SK-N-MC (cell line): Measurements from ENCODE around the gene NEK7.

ENCODE experiments used
- DNase-seq: peaks from one replicate; pipeline ENCODE4 v3.0.0-alpha.2; 2011; ENCODE audit warnings: low read depth, low spot score
- H3K27ac ChIP-seq: fragments of 200-600 bp; sonication (generic); 2 replicates; pipeline ENCODE4 v1.5.1; 2016; ENCODE audit warnings: mixed run types
- H3K36me3 ChIP-seq: fragments of 200-600 bp; sonication (generic); 2 replicates; pipeline ENCODE4 v1.6.1; 2017; ENCODE audit warnings: antibody characterized with exemption, low read length, mixed read lengths; ENCODE audit not compliant: insufficient read depth
- H3K4me3 ChIP-seq: fragments of 200-600 bp; sonication (generic); 2 replicates; pipeline ENCODE4 v1.5.1; 2016
- H3K9ac ChIP-seq: fragments of 200-600 bp; sonication (generic); 2 replicates; pipeline ENCODE4 v1.8.0; 2017; ENCODE audit warnings: mixed run types, mixed read lengths; ENCODE audit not compliant: insufficient read length
- H3K9me3 ChIP-seq: fragments of 200-600 bp; sonication (generic); 2 replicates; pipeline ENCODE4 v1.6.1; 2017; ENCODE audit warnings: low read depth, mild to moderate bottlenecking, antibody characterized with exemption, low read length, moderate library complexity, mixed read lengths
- EZH2 ChIP-seq: fragments of 200-600 bp; sonication (generic); IDR thresholded peaks from one replicate; pipeline ENCODE4 v1.6.1; 2017; ENCODE audit warnings: antibody characterized with exemption
- FOXP2 ChIP-seq: optimal IDR thresholded peaks from 2 replicates; pipeline ENCODE3; 2011; ENCODE audit warnings: mild to moderate bottlenecking, moderate library complexity; ENCODE audit not compliant: insufficient read depth; ENCODE audit errors: extremely low read length, control extremely low read depth
- POLR2AphosphoS5 ChIP-seq: IDR thresholded peaks from 2 replicates; pipeline ENCODE4 v1.6.1; 2012; ENCODE audit warnings: mild to moderate bottlenecking, low read depth, low read length, borderline replicate concordance

Gene NEK7

GRCh38 chr1:198267056-198267455 is 110.3 kb downstream of the NEK7 start:
- Histone ChIP-seq H3K36me3 (peaks cover 3% of the 10 kb centered on the region; the same call in 1 of the 2 replicates), H3K27ac (no peak overlapping the region), H3K9ac (no peak overlapping the region), H3K4me3 (no peak overlapping the region), H3K9me3 (no peaks in the 10 kb centered on the region)
- DNase-seq, result no peak
- no peak for TF ChIP-seq EZH2
- TF ChIP-seq POLR2AphosphoS5, result no peak
- TF ChIP-seq FOXP2, result no peak

GRCh38 chr1:198267921-198268320 is 111.1 kb downstream of the NEK7 start:
- Histone ChIP-seq H3K27ac (no peak overlapping the region), H3K36me3 (peaks cover 3% of the 10 kb centered on the region; the same call in 1 of the 2 replicates), H3K4me3 (no peak overlapping the region), H3K9ac (no peak overlapping the region), H3K9me3 (no peaks in the 10 kb centered on the region)
- DNase-seq, result no peak
- no peak for TF ChIP-seq FOXP2
- TF ChIP-seq POLR2AphosphoS5, result no peak
- no peak for TF ChIP-seq EZH2

- Histone ChIP-seq H3K4me3 (peak overlapping the region; percentile 12; the same call in 1 of the 2 replicates), H3K9ac (peak overlapping the region; percentile 12), H3K9me3 (no peaks in the 10 kb centered on the region), H3K27ac (peak overlapping the region; percentile 74), H3K36me3 (peaks cover 2% of the 10 kb centered on the region; the same call in 1 of the 2 replicates)
- DNase-seq, result peak; percentile 45
- TF ChIP-seq FOXP2 (no peak), EZH2 (no peak), POLR2AphosphoS5 (no peak)
These were observed 112.2 kb downstream of the NEK7 start for GRCh38 chr1:198268784-198269645.

DNA sequence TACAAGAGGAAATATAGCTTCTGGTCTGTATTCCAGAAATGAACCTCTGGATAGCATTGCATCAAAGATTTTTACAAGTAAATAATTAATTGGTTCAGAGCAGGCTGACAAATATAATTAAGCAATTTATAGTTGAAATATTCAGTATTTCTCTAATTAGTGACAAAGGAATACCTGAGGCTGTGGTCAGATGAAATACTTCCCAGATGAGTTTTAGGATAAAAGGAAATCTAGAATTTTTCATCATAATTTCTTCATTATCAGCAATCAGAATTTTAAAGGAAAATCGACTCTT is 112.8 kb downstream of the NEK7 start:
- Histone ChIP-seq H3K4me3 (peak overlapping the region; percentile 12; the same call in 1 of the 2 replicates), H3K9ac (peak overlapping the region; percentile 12), H3K36me3 (no peaks in the 10 kb centered on the region), H3K9me3 (no peaks in the 10 kb centered on the region), H3K27ac (peak overlapping the region; percentile 74; the same call in 1 of the 2 replicates)
- TF ChIP-seq FOXP2 (no peak), POLR2AphosphoS5 (no peak), EZH2 (no peak)
- DNase-seq, result no peak

DNA sequence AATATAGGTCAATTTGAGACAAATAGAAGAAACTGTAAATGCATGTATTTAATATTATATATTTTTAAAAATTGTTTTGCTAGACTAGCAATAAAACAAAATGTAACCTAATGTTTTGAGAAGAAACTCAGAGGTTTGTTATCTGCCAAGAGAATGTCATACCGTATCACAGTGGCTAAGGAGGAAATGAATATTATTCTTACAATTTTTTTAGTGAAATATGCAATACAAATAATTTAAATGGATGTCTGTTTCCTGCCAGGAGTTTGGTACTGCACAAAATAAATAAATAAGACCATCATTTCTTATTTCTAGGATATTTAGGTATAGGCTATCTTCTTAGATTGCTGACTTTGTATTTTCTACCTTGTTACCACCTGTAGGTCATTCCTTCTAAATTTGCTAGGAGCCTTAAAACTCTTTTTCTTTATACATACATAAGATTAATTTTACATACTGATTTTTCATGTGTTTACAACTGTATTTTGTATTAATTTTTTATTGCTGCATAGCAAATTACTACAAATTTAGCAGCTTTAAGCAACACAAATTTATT is 113.6 kb downstream of the NEK7 start:
- DNase-seq, result no peak
- no peak overlapping the region for H3K4me3 ChIP-seq
- H3K36me3 ChIP-seq, result no peaks in the 10 kb centered on the region
- no peaks in the 10 kb centered on the region for H3K9me3 ChIP-seq
- TF ChIP-seq FOXP2 (no peak), EZH2 (no peak), POLR2AphosphoS5 (no peak)
- no peak overlapping the region for H3K27ac ChIP-seq
- no peak overlapping the region for H3K9ac ChIP-seq

DNA sequence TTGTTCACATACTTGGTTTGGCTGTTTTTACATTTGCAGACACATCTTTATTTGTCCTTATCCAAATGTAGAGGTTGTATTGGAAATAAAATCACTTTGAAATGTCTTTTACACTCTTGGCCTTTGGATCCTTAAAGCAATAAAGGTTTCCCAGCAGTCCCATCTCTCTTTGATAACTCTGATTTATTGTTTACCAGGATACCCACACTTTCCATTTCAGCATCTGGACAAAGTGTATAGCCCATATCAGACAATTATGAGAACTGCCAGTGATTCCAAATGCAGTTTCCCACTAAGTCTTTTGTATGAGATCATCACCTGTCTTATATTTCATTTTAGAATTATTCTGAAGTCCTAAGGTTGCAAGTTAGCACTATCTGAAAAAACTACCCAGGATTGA is 114.7 kb downstream of the NEK7 start:
- no peak for DNase-seq
- H3K9me3 ChIP-seq, result no peaks in the 10 kb centered on the region
- no peak overlapping the region for H3K4me3 ChIP-seq
- no peak overlapping the region for H3K9ac ChIP-seq
- TF ChIP-seq POLR2AphosphoS5 (no peak), EZH2 (no peak), FOXP2 (no peak)
- H3K36me3 ChIP-seq, result no peaks in the 10 kb centered on the region
- H3K27ac ChIP-seq, result no peak overlapping the region

DNA sequence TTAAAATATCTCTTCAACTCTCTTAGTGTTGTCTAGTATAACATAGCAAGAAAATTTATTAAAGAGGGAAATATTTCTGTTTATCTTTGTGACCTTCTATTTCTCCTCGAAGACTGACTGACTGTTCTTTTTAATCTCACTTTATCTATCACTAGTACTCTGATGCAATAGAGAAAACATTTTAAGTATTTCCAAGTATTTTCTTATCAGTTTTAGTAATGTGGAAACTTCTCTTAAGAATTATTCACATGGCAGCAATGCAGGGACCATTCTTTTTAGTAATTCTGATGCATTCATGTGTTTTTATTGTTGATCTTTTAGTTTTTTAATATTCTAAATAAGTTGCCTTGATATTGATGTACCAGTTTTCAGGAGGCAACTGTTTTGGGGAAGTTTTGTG is 115.7 kb downstream of the NEK7 start:
- TF ChIP-seq POLR2AphosphoS5, result no peak
- TF ChIP-seq EZH2, result no peak
- TF ChIP-seq FOXP2, result no peak
- Histone ChIP-seq H3K27ac (no peak overlapping the region), H3K9ac (no peak overlapping the region), H3K4me3 (no peak overlapping the region), H3K36me3 (no peaks in the 10 kb centered on the region), H3K9me3 (no peaks in the 10 kb centered on the region)
- DNase-seq, result no peak

DNA sequence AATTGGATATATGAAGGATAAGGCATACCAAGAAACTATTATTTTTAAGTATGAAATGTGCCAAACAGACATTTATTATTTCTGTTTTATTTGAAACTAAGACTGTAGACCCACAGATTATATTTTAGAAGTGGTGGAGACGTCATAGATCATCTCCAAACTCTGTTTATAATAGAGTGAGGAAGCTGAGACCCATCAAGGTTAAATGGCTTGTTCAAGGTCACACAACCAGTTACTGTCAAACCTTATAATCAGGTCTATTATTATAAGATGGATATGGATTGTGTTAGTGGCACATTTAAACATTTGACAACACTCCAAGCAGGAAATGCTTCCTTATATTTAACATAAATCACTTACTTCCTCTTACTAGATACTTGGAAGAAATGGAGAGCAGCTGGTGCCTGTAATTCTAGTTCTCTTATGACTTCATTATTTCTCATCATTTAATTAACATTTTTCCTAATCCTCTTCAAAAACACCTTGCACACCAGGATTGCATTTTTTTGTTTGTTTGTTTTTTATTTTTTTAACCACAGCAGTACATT is 117.0 kb downstream of the NEK7 start:
- no peak for DNase-seq
- no peak for TF ChIP-seq FOXP2
- no peak for TF ChIP-seq EZH2
- TF ChIP-seq POLR2AphosphoS5, result no peak
- Histone ChIP-seq H3K9me3 (no peaks in the 10 kb centered on the region), H3K27ac (peak overlapping the region; percentile 25; the same call in 1 of the 2 replicates), H3K4me3 (no peak overlapping the region), H3K9ac (no peak overlapping the region), H3K36me3 (no peaks in the 10 kb centered on the region)
